ENCODE results near the gene MIS18BP1. TPM values are rescaled to one million over a fixed set of nuclear protein-coding genes. Genes with fewer than 3 reads are reported as not detected.

Gene MIS18BP1
- total and polyA plus RNA-seq, 2 of the 4 experiments (the other 2 are of a cell fraction), result 10.6 to 18.6 TPM

GRCh38 chr14:45211295-45211694 is 41.7 kb downstream of the MIS18BP1 start:
- Histone ChIP-seq H4K5ac (ENCODE audit: low read depth, low read length) (no peak overlapping the region), H3K4ac (ENCODE audit: low read depth, low read length) (no peak overlapping the region), H3K23ac (ENCODE audit: low read depth, low read length) (no peak overlapping the region), H2AK5ac (ENCODE audit: low read depth, low read length) (no peak overlapping the region), H3K27me3 (ENCODE audit: control insufficient read depth, insufficient read depth, low read length) (no peaks in the 10 kb centered on the region), H3K79me1 (ENCODE audit: low read depth in 1 of 2, low read length in 2 of 2) (0 out of 4 replicates have a peak, but pooled peaks cover 0 to 4% of the 10 kb centered on the region in 2 experiments), H3K4me3 (ENCODE audit: insufficient read depth, low read depth, low read length) (no peak overlapping the region), H2AFZ (replicated peaks; ENCODE audit: low read length, poor library complexity) (no peak overlapping the region), H4K91ac (ENCODE audit: insufficient read depth, low read depth, low read length) (no peak overlapping the region), H3K56ac (ENCODE audit: extremely low read depth, insufficient read depth, low read length) (no peak overlapping the region), H4K8ac (ENCODE audit: low read depth in 2 of 2, low read length in 2 of 2) (no peak overlapping the region), H2BK5ac (ENCODE audit: low read depth, low read length, poor library complexity, severe bottlenecking) (no peak overlapping the region), H3K18ac (ENCODE audit: low read depth, low read length) (no peak overlapping the region), H2BK15ac (ENCODE audit: low read depth, low read length) (no peak overlapping the region), H3K4me1 (ENCODE audit: control insufficient read depth, insufficient read depth, low read length) (no peaks in the 10 kb centered on the region), H3K4me2 (ENCODE audit: low read depth, low read length) (no peak overlapping the region), H3K36me3 (ENCODE audit: control insufficient read depth, insufficient read depth, low read length) (peaks cover 6% of the 10 kb centered on the region), H3K27ac (ENCODE audit: insufficient read depth, low read length) (no peak overlapping the region), H2AK9ac (replicated peaks; ENCODE audit: low read depth, low read length, poor library complexity) (no peak overlapping the region), H3K14ac (replicated peaks; ENCODE audit: low read depth, low read length) (no peak overlapping the region), H2BK20ac (ENCODE audit: low read depth, low read length) (no peak overlapping the region), H2BK120ac (ENCODE audit: low read depth, low read length) (no peak overlapping the region), H4K20me1 (ENCODE audit: insufficient read depth, low read length) (no peaks in the 10 kb centered on the region), H3K9me1 (ENCODE audit: insufficient read depth, low read length) (no peaks in the 10 kb centered on the region), H3K9ac (ENCODE audit: low read depth, low read length) (no peak overlapping the region), H3K9me3 (ENCODE audit: control insufficient read depth, insufficient read depth, low read length) (no peaks in the 10 kb centered on the region)
- dilution Hi-C loops (cut with HindIII; ENCODE audit: low sequenced_read_pairs, unreplicated experiment), result no loop called here
- TF ChIP-seq MXI1 (IDR thresholded peaks at IDR 0.05; ENCODE audit: borderline replicate concordance, low read depth, low read length) (no peak), CHD1 (IDR thresholded peaks at IDR 0.05; ENCODE audit: low read depth, low read length) (no peak), BHLHE40 (IDR thresholded peaks at IDR 0.05; ENCODE audit: low read depth, low read length) (no peak), RCOR1 (IDR thresholded peaks at IDR 0.05; ENCODE audit: insufficient replicate concordance, low read length) (no peak), CEBPB (IDR thresholded peaks at IDR 0.05; ENCODE audit: low read depth, low read length) (no peak), USF2 (IDR thresholded peaks at IDR 0.05; ENCODE audit: low read depth, low read length) (no peak), NFE2L2 (IDR thresholded peaks at IDR 0.05; ENCODE audit: low read depth, low read length) (no peak)
- ChIA-PET CTCF (no interaction called here), POLR2A (ENCODE audit: unreplicated experiment) (no interaction called here)
- no TSS peak for BruUV-seq (replicated peaks)
- no peak for DNase-seq
- no CpG with 5 or more reads among the region's 1 CpG for WGBS, 2 experiments (ENCODE audit: extremely low coverage in 2 of 2, insufficient read length in 1 of 2)
- intact Hi-C loops (cut with micrococcal nuclease), result no loop called here
- no peak for ATAC-seq (ENCODE audit: low read depth)
- in situ Hi-C loops (cut with MboI; ENCODE audit: low sequenced_read_pairs), result no loop called here
